Fibroblast of lung (primary cell): Measurements from ENCODE around the gene CYLD. TPM values are rescaled to one million over a fixed set of nuclear protein-coding genes. Genes with fewer than 3 reads are reported as not detected.

Experiments
- DNase-seq, 2 donors: peaks; one replicate each; pipeline versions ENCODE4 v3.0.0 to v3.0.0-alpha.2; 2010; ENCODE audit warnings: low read depth in 2 of 2
- H2AFZ ChIP-seq: 2 replicates; pipeline ENCODE4 v1.5.1; 2012; ENCODE audit warnings: low read length, control low read depth, inconsistent platforms
- H3K27ac ChIP-seq: 2 replicates; pipeline ENCODE4 v1.5.1; 2011; ENCODE audit warnings: low read length, control low read depth; ENCODE audit not compliant: insufficient read depth
- H3K27me3 ChIP-seq: 2 replicates; pipeline ENCODE4 v1.5.1; 2011; ENCODE audit warnings: mild to moderate bottlenecking, low read length; ENCODE audit not compliant: control insufficient read depth, insufficient read depth
- H3K36me3 ChIP-seq: 2 replicates; pipeline ENCODE4 v1.5.1; 2011; ENCODE audit warnings: low read length; ENCODE audit not compliant: control insufficient read depth, insufficient read depth
- H3K4me1 ChIP-seq: 2 replicates; pipeline ENCODE4 v1.5.1; 2011; ENCODE audit warnings: low read length; ENCODE audit not compliant: control insufficient read depth, insufficient read depth; ENCODE audit errors: extremely low read depth
- H3K4me2 ChIP-seq: 2 replicates; pipeline ENCODE4 v1.5.1; 2011; ENCODE audit warnings: low read length, control low read depth; ENCODE audit not compliant: insufficient read depth; ENCODE audit errors: extremely low read depth
- H3K4me3 ChIP-seq, 4 experiments: fragments of 200-600 bp in 1 of 4; sonication (generic) in 1 of 4; replicated peaks in 1 of 4; 2 replicates each; pipeline ENCODE4 v1.5.1; 2011 to 2016; ENCODE audit warnings: low read length in 4 of 4, low read depth in 3 of 4, mild to moderate bottlenecking in 3 of 4, control low read depth in 2 of 4, inconsistent platforms in 1 of 4, mixed read lengths in 1 of 4; ENCODE audit not compliant: insufficient read depth in 1 of 4; ENCODE audit errors: control extremely low read depth in 1 of 4
- H3K79me2 ChIP-seq: 2 replicates; pipeline ENCODE4 v1.5.1; 2012; ENCODE audit warnings: mild to moderate bottlenecking, low read length, inconsistent platforms; ENCODE audit not compliant: control insufficient read depth, insufficient read depth
- H3K9ac ChIP-seq: 2 replicates; pipeline ENCODE4 v1.5.1; 2011; ENCODE audit warnings: mild to moderate bottlenecking, low read length, control low read depth; ENCODE audit not compliant: insufficient read depth
- H3K9me3 ChIP-seq: 2 replicates; pipeline ENCODE4 v1.5.1; 2012; ENCODE audit warnings: low read depth, low read length; ENCODE audit not compliant: control insufficient read depth, insufficient read depth
- H4K20me1 ChIP-seq: 2 replicates; pipeline ENCODE4 v1.5.1; 2011; ENCODE audit warnings: low read length; ENCODE audit not compliant: control insufficient read depth, insufficient read depth; ENCODE audit errors: extremely low read depth
- CTCF ChIP-seq, 2 donors: IDR thresholded peaks in 1 of 2; conservative IDR thresholded peaks in 1 of 2; 1 replicate in 1 of 2; 2 replicates in 1 of 2; pipeline ENCODE4 v1.5.1; 2011 to 2012; ENCODE audit warnings: low read length in 2 of 2, control low read depth in 1 of 2, inconsistent platforms in 1 of 2, low read depth in 1 of 2, mild to moderate bottlenecking in 1 of 2
- EZH2 ChIP-seq: IDR thresholded peaks from 2 replicates; pipeline ENCODE4 v1.5.1; 2012; ENCODE audit warnings: low read length, control low read depth, mild to moderate bottlenecking; ENCODE audit errors: missing control alignments
- polyA plus RNA-seq, 2 donors: library from polyadenylated mRNA; depleted of rRNA in 1 of 2; stranded (reverse) in 1 of 2; unstranded in 1 of 2; fragments of >200 nt; gene quantifications; 2 replicates each; pipeline ENCODE4 v1.2.1, GENCODE V29; 2011 to 2012; ENCODE audit warnings: missing spikeins in 1 of 2
- total RNA-seq: library from RNA; depleted of rRNA; stranded (reverse); fragments of >200 nt; gene quantifications from 2 replicates; pipeline ENCODE4 v1.2.1, GENCODE V29; 2014

CYLD gene
- total and polyA plus RNA-seq, 2 donors (not counting 1 experiment from before 2014, with no cell fraction given): 22.1 to 66.7 TPM

- Histone ChIP-seq H3K4me3 (no peak overlapping the region), H3K36me3 (no peaks in the 10 kb centered on the region)
- TF ChIP-seq EZH2 (no peak), CTCF (conservative IDR thresholded peaks at IDR 0.05 in 1 of 2, IDR thresholded peaks at IDR 0.05 in 1 of 2; ENCODE audit: low read depth in 1 of 2, low read length in 2 of 2) (no peak)
Measured at GRCh38 chr16:50842589-50842988, 100.7 kb downstream of the CYLD start.

GRCh38 chr16:50844840-50845239, 103.0 kb downstream of the CYLD start:
- Histone ChIP-seq H3K36me3 (no peaks in the 10 kb centered on the region), H3K9ac (no peak overlapping the region), H3K4me3 (no peak overlapping the region), H2AFZ (no peak overlapping the region), H3K9me3 (no peaks in the 10 kb centered on the region), H3K79me2 (no peaks in the 10 kb centered on the region), H3K4me1 (no peaks in the 10 kb centered on the region), H3K27ac (no peak overlapping the region), H3K27me3 (peaks cover 4% of the 10 kb centered on the region), H3K4me2 (no peak overlapping the region), H4K20me1 (no peaks in the 10 kb centered on the region)
- peak in 1 of 2 donors; percentile 55 for DNase-seq
- no peak for TF ChIP-seq CTCF (conservative IDR thresholded peaks at IDR 0.05 in 1 of 2, IDR thresholded peaks at IDR 0.05 in 1 of 2; ENCODE audit: low read depth in 1 of 2, low read length in 2 of 2)
- TF ChIP-seq EZH2: no peak

More at GRCh38 chr16:50842589-50842988, 100.7 kb downstream of the CYLD start:
- Histone ChIP-seq H3K4me2 (no peak overlapping the region), H3K27ac (no peak overlapping the region), H3K79me2 (no peaks in the 10 kb centered on the region), H4K20me1 (no peaks in the 10 kb centered on the region), H3K9me3 (no peaks in the 10 kb centered on the region), H3K9ac (no peak overlapping the region), H3K4me1 (no peaks in the 10 kb centered on the region), H2AFZ (no peak overlapping the region), H3K27me3 (peaks cover 4% of the 10 kb centered on the region)
- DNase-seq: peak in 1 of 2 donors; percentile 40

- no peaks in the 10 kb centered on the region for H4K20me1 ChIP-seq
- TF ChIP-seq CTCF (conservative IDR thresholded peaks at IDR 0.05 in 1 of 2, IDR thresholded peaks at IDR 0.05 in 1 of 2; ENCODE audit: low read depth in 1 of 2, low read length in 2 of 2) (no peak), EZH2 (no peak)
- DNase-seq: no peak
- H3K79me2 ChIP-seq: no peaks in the 10 kb centered on the region
- H3K27me3 ChIP-seq: peaks cover 1% of the 10 kb centered on the region
- H3K27ac ChIP-seq: no peak overlapping the region
- H3K9ac ChIP-seq: no peak overlapping the region
- H2AFZ ChIP-seq: no peak overlapping the region
- H3K4me1 ChIP-seq: no peaks in the 10 kb centered on the region
- no peak overlapping the region for H3K4me2 ChIP-seq
- H3K4me3 ChIP-seq: no peak overlapping the region
- no peaks in the 10 kb centered on the region for H3K9me3 ChIP-seq
- H3K36me3 ChIP-seq: no peaks in the 10 kb centered on the region
Measured at GRCh38 chr16:50845296-50845695, 103.4 kb downstream of the CYLD start.
